GM18520 (cell line): ENCODE measurements around the gene MRGPRF.

ENCODE experiments used
- ATAC-seq: cut with Tn5 transposase; IDR thresholded peaks from one replicate; pipeline ENCODE4 v1.9.1; 2021; ENCODE audit not compliant: unreplicated experiment

MRGPRF gene, protein sequence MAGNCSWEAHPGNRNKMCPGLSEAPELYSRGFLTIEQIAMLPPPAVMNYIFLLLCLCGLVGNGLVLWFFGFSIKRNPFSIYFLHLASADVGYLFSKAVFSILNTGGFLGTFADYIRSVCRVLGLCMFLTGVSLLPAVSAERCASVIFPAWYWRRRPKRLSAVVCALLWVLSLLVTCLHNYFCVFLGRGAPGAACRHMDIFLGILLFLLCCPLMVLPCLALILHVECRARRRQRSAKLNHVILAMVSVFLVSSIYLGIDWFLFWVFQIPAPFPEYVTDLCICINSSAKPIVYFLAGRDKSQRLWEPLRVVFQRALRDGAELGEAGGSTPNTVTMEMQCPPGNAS

DNA sequence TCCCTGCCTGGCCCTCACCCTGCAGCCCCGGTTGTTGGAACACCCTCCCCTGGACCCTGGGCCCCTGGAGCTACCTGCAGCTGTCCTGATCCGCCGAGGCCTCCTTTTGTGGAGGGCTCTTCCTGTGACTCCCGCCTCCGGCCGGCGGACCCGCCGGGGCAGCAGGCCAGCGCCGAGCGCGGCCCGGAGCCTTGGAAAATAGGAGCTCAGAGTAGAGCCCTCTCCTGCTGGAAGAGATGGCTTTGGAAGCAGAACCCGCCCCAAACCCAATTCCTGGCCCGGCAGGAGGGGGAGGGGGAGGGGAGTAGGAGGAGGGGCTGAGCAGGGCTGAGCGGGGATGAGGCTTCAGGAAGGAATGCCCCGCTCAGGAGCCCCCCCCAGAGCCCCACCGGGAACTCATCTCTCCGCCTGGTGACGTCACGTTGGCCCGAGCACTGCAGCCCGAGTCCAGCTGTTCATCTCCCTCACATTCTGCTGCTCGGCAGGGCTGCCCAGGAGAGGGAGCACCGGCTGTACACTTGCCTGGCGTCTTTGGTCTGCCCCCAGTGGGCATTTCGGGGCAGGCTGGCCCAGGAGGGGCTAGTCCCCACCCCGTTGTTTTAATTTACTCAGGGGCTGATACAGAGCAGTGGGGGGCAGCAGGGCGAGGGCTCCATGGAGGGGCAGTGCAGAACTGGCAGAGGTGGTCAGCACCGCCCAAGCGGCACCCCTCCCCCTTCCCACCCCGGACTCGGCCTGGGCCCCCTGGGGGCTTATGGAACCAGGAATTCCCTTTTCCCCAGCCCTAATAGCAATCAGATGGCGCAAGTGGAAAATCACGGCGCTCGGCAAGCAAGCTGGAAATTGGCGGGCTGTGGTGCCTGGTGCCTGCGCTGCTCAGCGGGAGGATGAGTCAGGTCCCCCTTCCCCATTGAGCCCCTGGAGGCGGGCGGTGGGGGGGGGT, at the start of gene MRGPRF:
MRGPRF (minus strand) TSS at position 238 of the 943 bp plus-strand sequence. CDS start 3,345 bp downstream, outside the sequence.
- ATAC-seq = no peak

DNA sequence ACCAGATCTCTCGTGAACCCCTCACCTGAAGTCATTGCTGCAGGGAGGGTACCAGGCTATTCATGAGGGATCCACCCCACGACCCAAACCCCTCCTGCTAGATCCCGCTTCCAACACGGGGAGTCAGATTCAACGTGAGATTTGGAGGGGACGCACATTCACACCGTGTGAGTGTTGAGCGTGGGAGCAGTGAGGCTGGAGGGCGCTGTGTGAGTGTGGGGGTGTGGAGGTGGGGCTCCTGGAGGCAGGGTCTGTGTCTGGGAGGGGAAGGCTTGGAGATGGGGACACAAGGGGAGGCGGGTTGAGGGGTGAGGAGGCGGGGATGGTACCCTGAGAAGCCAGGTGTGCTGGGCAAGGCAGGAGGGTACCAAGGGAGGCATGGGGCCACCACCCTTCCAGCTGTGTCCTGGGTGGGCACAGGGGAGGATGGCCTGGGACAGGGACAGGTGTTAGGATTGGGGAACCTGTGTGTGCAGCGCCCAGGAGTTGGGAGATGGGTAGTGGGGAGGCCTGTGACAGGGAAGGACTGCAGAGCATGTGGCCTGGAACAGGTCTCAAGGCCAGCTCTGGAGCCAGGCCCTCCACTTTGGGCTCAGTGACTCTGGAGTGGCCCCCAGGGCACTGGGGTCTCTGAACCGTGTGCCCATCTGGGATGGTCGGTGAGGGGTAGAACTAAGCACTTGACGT, 49.3 kb upstream of the MRGPRF start:
- ATAC-seq = no peak

DNA sequence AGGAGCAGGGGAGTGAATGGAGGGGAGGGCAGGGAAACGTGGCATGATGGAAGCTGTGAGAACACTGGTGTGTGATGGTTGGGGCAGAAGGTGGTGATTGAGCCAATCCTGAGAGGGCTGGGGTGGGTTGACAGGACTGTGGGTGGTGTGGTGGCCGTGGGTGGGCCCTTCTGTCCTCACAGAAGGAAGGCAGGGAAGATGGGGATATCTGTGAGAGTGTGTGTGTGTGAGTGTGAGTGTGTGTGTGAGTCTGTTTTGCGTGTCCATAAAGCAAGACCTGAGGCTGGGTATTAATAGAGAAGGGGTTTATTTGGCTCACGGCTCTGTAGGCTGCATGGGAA, 48.6 kb upstream of the MRGPRF start:
- ATAC-seq = no peak

DNA sequence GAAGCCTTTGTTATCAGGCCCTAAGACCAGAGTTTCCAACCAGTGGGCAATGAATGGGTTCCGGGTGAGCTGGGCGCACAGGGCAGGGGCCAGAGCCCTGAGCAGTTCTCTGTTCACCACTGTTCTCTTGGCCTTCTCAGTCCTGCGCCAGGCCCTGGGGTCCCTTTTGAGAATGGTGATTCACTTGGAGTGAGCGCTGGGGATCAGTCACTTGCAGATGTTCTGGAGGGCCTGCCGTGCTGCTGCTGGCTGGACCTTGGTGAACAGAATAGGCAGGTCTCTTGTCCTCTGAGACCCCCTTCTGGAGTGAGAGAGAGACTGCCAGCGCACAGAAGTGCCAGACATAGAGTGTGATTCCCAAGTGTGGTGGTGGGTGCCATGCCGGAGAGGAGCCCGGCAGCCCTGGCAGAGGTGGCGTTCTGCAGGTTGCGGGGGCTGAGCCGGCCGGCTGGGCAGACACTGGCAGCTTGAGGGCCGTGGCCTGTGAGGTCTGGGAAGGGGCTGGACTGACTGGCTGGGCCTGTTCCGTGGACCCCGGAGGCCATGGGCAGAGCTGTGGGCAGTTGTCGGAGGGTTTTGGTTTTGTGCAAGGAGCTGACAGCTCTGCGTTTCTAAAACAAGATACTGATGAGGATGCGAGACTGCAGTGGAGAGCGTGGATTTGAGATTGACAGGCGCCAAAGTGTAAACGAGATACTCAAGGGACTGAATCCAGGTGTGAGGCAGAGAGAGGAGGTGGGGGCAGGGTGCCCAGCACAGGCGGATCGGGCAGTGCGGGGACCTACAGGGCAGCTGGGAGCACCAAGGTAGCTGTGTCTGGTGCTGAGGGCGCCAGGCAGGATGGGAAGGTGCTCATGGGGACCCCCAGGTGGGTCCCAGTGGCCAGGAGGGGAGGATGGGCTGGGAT, 48.0 kb upstream of the MRGPRF start:
- ATAC-seq = no peak

- ATAC-seq = no peak
Measured at GRCh38 chr11:69059985-69060384, 46.9 kb upstream of the MRGPRF start.

- no peak for ATAC-seq
Measured at GRCh38 chr11:69059429-69059828, 46.4 kb upstream of the MRGPRF start.

DNA sequence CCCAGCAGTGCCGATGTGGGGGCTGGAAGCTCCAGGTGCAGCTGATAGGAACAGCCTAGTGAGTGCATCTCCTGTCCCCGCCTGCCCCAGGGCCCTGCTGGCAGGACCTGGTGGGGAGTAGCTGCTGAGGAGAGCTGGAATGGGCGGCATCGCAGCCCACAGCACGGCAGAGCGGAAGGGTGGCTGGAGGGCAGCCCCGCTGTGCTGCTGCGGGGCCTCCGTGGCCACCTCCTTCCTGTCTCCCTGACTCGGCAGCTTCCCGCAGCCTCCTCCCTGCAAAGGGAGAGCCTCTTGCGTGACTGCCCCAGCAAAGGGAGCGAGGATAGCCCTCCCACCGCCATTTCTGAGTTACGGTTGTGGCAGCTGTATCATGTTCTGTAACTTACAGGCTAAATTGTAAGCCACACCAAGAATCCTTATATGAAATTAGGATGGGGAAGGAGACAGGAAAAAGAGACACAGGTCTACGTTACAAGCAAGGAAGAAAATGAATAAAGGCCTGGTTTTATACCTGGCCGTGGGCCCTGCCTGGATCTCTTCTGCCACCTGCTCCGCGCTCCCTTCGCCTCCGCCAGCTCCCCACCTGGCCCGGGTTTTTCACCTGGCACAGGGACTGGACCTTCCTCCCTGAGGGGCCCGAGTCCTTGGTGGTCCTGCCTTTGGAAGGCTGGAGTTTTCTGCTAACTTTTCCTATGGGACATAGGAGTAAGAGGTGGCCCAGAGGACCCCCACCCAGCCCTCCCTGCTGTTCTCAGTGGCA, 45.6 kb upstream of the MRGPRF start:
- ATAC-seq = no peak

- ATAC-seq = no peak
Measured at GRCh38 chr11:69057801-69058200, 44.8 kb upstream of the MRGPRF start.

DNA sequence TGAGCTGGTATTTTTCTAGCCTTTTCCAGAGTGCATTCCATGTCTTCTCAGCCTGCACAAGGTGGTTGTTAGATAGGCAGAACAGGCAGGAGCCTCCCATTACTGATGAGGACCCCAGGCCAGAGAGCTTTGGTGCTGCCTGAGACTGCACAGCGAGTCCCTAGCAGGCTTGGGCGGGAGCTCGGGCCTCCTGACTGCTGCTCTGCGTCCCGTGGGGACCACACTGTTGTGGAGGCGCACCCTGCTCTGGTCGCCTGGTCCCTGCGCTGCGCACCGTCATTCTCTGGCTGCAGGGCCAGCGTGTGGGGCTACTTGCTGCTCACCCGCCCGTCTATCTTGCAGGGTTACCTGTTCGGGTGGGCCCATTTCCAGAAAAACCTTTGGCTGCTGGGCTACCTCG, 44.2 kb upstream of the MRGPRF start:
- no peak for ATAC-seq

DNA sequence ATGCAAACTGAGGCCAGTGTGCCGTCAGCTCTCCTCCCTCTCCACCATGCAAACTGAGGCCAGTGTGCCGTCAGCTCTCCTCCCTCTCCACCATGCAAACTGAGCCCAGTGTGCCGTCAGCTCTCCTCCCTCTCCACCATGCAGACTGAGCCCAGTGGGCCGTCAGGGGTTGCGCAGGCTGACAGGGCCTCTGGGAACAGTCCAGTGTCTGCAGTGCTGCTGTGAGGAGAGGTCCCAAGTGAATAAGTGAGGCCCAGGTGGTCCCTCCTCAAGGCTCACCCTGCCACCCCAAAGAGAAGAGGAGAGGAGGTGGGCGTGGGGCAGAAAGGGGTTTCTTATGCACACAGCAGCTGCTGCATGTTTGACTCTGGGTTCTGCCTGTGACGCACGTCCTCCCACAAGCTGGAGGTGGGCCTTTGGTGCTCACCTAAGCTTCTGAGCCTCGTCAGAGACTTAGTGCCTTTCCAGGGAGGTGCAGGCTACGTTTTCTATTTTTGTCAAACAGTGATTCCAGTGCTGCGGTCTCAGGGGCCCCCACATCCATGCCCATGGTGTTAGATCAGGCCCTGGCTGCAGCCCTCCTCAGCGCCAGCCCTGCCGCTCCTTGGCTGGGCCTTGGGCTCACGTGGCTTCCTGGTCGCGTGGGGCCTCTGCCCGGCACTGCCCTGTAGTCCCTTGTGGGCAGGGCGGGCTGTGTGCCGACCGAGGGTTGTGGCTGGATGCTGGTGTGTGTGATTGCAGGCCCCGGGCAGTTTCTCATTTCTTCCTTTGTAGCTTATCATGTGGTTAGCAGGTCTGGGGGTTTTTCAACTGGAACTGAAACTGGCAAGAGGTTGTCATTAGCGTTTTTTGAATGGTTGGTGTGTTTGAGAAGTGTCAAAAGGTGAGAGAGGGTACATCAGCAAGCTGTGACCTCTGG, 42.8 kb upstream of the MRGPRF start:
- peak; percentile 81 for ATAC-seq

DNA sequence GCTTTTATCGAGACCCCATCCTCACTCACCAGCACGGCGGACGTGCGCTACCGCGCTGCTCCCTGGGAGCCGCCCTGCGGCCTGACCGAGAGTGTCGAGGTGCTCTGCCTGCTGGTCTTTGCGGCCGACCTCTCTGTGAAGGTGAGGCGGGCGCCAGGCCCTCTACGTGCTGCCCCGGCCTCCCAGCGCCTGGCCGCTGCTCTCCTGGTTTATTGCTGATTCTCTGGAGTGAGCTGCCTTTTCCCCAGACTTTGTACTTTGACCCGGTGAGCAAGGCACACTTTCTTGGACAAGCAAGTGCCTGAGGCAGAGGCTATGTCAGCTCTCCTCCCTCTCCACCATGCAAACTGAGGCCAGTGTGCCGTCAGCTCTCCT, 42.2 kb upstream of the MRGPRF start:
- ATAC-seq = no peak

- no peak for ATAC-seq
Measured at GRCh38 chr11:69054397-69055211, 41.6 kb upstream of the MRGPRF start.

DNA sequence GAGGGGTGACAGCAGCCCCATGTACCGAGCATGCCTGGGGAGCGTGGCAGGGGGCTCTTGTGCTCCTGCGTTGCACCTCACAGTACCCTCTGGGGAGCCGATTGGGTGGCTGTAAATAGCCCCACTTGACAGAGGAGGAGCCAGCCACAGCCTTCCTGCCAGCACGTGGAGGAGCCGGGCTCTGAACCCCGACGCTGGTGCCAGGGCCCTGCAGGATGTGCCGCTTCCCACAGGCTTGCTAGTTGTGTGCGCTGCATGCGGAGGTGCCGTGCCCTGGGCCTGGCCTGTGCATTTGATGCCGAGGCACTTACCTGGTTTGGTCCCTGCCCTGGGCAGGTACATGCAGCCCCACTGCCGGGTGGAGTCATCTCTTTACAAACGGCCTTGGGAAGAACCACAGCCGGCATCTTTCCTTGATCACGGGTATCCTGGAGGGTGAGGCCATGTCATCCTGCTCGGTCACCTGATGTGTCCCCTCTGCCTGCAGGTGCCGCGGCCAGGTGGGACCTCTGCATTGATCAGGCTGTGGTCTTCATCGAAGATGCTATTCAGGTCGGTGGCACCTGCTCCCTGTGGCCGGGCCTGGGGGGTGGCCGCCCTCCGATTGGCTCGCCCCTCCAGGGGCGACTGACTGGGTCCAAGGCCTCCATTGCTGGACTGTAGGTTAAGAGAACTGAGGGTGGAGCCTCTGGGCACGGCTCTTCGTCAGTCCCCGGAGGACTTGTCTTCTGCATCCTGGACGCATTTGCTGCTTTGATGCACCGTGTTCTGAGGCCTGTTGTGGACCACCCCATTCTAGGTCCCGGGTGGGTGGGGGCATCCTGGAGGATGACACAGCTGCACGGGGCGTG, 40.7 kb upstream of the MRGPRF start:
- ATAC-seq = no peak

DNA sequence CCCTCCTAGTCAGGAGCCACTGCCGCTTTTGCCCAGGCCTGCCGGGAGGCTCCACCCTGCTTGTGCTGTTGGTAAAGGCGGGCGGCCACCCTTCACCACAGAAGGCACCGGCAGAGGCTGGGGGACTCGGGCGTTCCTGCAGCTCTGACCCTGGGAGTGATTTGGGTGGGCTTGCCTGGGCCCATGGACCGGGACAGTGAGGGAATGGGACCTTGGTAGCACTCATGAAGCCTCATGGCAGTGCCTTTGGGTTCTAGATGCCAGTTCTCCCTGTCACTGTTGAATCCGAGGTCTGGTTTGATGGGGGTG, 40.1 kb upstream of the MRGPRF start:
- ATAC-seq = no peak

GRCh38 chr11:69052343-69053168, 39.5 kb upstream of the MRGPRF start:
- no peak for ATAC-seq
